Muscle of leg (tissue), 11 donors: ENCODE results near the gene DNAJB12. TPM values are rescaled to one million over a fixed set of nuclear protein-coding genes. Genes with fewer than 3 reads are reported as not detected.
A peak's percentile ranks its signal among the peaks of the same experiment; 100 is the strongest.
"Not testable (repeated sequence)": the region's sequence is repeated elsewhere in the genome, so short reads cannot be mapped to it uniquely, and the experiment has no call there.

Experiments
- DNase-seq: peaks from one replicate; pipeline ENCODE4 v3.0.0; 2013
- H3K27ac ChIP-seq: one replicate; pipeline ENCODE4 v1.5.1; 2013; ENCODE audit warnings: mild to moderate bottlenecking, low read length, control low read depth
- H3K27me3 ChIP-seq: one replicate; pipeline ENCODE4 v1.6.1; 2013; ENCODE audit warnings: low read length; ENCODE audit not compliant: control insufficient read depth, insufficient read depth
- H3K36me3 ChIP-seq: one replicate; pipeline ENCODE4 v1.6.1; 2013; ENCODE audit warnings: low read length; ENCODE audit not compliant: control insufficient read depth, insufficient read depth
- H3K4me1 ChIP-seq: one replicate; pipeline ENCODE4 v1.6.1; 2013; ENCODE audit warnings: low read length; ENCODE audit not compliant: control insufficient read depth, insufficient read depth
- H3K4me3 ChIP-seq: one replicate; pipeline ENCODE4 v1.5.1; 2013; ENCODE audit warnings: low read length, control low read depth
- H3K9me3 ChIP-seq: replicated peaks from 2 replicates; pipeline ENCODE4 v1.6.1; 2013; ENCODE audit warnings: low read depth, low read length; ENCODE audit not compliant: control insufficient read depth
- WGBS: methylation state at CpG from one replicate; pipeline ENCODE4 v1.1.5; 2013; ENCODE audit warnings: missing lambda C conversion rate; ENCODE audit not compliant: insufficient coverage; 5-methylcytosine and 5-hydroxymethylcytosine counted together
- polyA plus RNA-seq, 8 donors: library from polyadenylated mRNA; unstranded; fragments of 120-200 nt; gene quantifications; one replicate each; pipeline versions ENCODE4 v1.2.1 to v1.2.3, GENCODE V29; 2013; ENCODE audit warnings: inconsistent platforms in 1 of 8, low replicate concordance in 1 of 8; ENCODE audit not compliant: insufficient read length in 8 of 8, insufficient read depth in 1 of 8
- total RNA-seq: library from RNA; stranded (reverse); fragments of 120-200 nt; gene quantifications from one replicate; pipeline ENCODE4 v1.2.4, GENCODE V29; 2013

DNAJB12 gene
- total and polyA plus RNA-seq, 9 donors, result 19.6 to 25.1 (median 22.8) TPM

GRCh38 chr10:72356115-72356514, 1.4 kb upstream of the DNAJB12 start:
- peaks cover 19% of the 10 kb centered on the region for H3K36me3 ChIP-seq
- WGBS, result 93% methylated on average over 4 of the region's 6 CpGs
- H3K4me1 ChIP-seq, result peaks cover 15% of the 10 kb centered on the region
- H3K9me3 ChIP-seq, result no peaks in the 10 kb centered on the region
- H3K27ac ChIP-seq, result no peak overlapping the region
- H3K4me3 ChIP-seq, result no peak overlapping the region
- no peak for DNase-seq
- H3K27me3 ChIP-seq, result no peaks in the 10 kb centered on the region

GRCh38 chr10:72355214-72355555, 466 bp upstream of the DNAJB12 start:
- 43% methylated on average over 3 of the region's 7 CpGs for WGBS
- H3K27ac ChIP-seq, result peak overlapping the region; percentile 100
- no peaks in the 10 kb centered on the region for H3K27me3 ChIP-seq
- peaks cover 28% of the 10 kb centered on the region for H3K36me3 ChIP-seq
- peak overlapping the region; percentile 87 for H3K4me3 ChIP-seq
- no peaks in the 10 kb centered on the region for H3K9me3 ChIP-seq
- peaks cover 15% of the 10 kb centered on the region for H3K4me1 ChIP-seq
- no peak for DNase-seq

GRCh38 chr10:72353965-72354355, 759 bp downstream of the DNAJB12 start:
- peak overlapping the region; percentile 87 for H3K4me3 ChIP-seq
- DNase-seq, result no peak
- H3K27me3 ChIP-seq, result no peaks in the 10 kb centered on the region
- WGBS, result 0% methylated on average over 8 of the region's 23 CpGs
- H3K27ac ChIP-seq, result peak overlapping the region; percentile 100
- no peaks in the 10 kb centered on the region for H3K9me3 ChIP-seq
- H3K4me1 ChIP-seq, result peaks cover 15% of the 10 kb centered on the region
- peaks cover 39% of the 10 kb centered on the region for H3K36me3 ChIP-seq

- Histone ChIP-seq H3K36me3 (peaks cover 45% of the 10 kb centered on the region), H3K27ac (peak overlapping the region; percentile 100), H3K4me1 (peaks cover 15% of the 10 kb centered on the region), H3K9me3 (no peaks in the 10 kb centered on the region), H3K4me3 (peak overlapping the region; percentile 87), H3K27me3 (no peaks in the 10 kb centered on the region)
- DNase-seq, result no peak
- 35% methylated on average over 4 of the region's 18 CpGs for WGBS
Observed at GRCh38 chr10:72353028-72353964, 1.4 kb downstream of the DNAJB12 start.

GRCh38 chr10:72351479-72351878, 3.2 kb downstream of the DNAJB12 start:
- Histone ChIP-seq H3K36me3 (peaks cover 51% of the 10 kb centered on the region), H3K4me3 (no peak overlapping the region), H3K9me3 (no peaks in the 10 kb centered on the region), H3K27me3 (no peaks in the 10 kb centered on the region), H3K27ac (no peak overlapping the region), H3K4me1 (peaks cover 15% of the 10 kb centered on the region)
- WGBS, result 92% methylated on average over 6 of the region's 6 CpGs
- DNase-seq, result no peak

- peaks cover 15% of the 10 kb centered on the region for H3K4me1 ChIP-seq
- H3K9me3 ChIP-seq, result no peaks in the 10 kb centered on the region
- WGBS, result no CpG with 5 or more reads among the region's 2 CpGs
- no peak overlapping the region for H3K4me3 ChIP-seq
- DNase-seq, result no peak
- H3K36me3 ChIP-seq, result peaks cover 58% of the 10 kb centered on the region
- H3K27me3 ChIP-seq, result no peaks in the 10 kb centered on the region
- no peak overlapping the region for H3K27ac ChIP-seq
Observed at GRCh38 chr10:72349438-72349837, 5.3 kb downstream of the DNAJB12 start.

GRCh38 chr10:72348282-72348681, 6.4 kb downstream of the DNAJB12 start:
- no peak for DNase-seq
- no peaks in the 10 kb centered on the region for H3K9me3 ChIP-seq
- H3K27ac ChIP-seq, result no peak overlapping the region
- no peak overlapping the region for H3K4me3 ChIP-seq
- H3K27me3 ChIP-seq, result no peaks in the 10 kb centered on the region
- peaks cover 69% of the 10 kb centered on the region for H3K36me3 ChIP-seq
- WGBS, result 85% methylated on average over 5 of the region's 7 CpGs
- peaks cover 8% of the 10 kb centered on the region for H3K4me1 ChIP-seq

- not testable (repeated sequence) for H3K27ac ChIP-seq, H3K27me3 ChIP-seq
- WGBS, result 100% methylated on average over 4 of the region's 7 CpGs
Observed at GRCh38 chr10:72346117-72346516, 8.6 kb downstream of the DNAJB12 start.

GRCh38 chr10:72344932-72345331, 9.8 kb downstream of the DNAJB12 start:
- Histone ChIP-seq H3K36me3 (peaks cover 66% of the 10 kb centered on the region), H3K4me1 (peaks cover 3% of the 10 kb centered on the region), H3K27me3 (no peaks in the 10 kb centered on the region), H3K4me3 (no peak overlapping the region), H3K9me3 (no peaks in the 10 kb centered on the region), H3K27ac (no peak overlapping the region)
- WGBS, result 92% methylated on average over 2 of the region's 11 CpGs
- no peak for DNase-seq

More at GRCh38 chr10:72346117-72346516, 8.6 kb downstream of the DNAJB12 start:
- not testable (repeated sequence) for H3K4me1 ChIP-seq, H3K9me3 ChIP-seq, H3K4me3 ChIP-seq, DNase-seq
- peaks cover 70% of the 10 kb centered on the region for H3K36me3 ChIP-seq

GRCh38 chr10:72342911-72343310, 11.8 kb downstream of the DNAJB12 start:
- H3K36me3 ChIP-seq, result peaks cover 59% of the 10 kb centered on the region
- no peak overlapping the region for H3K4me3 ChIP-seq
- 77% methylated on average over 3 of the region's 5 CpGs for WGBS
- peaks cover 3% of the 10 kb centered on the region for H3K4me1 ChIP-seq
- H3K9me3 ChIP-seq, result no peaks in the 10 kb centered on the region
- H3K27ac ChIP-seq, result no peak overlapping the region
- no peaks in the 10 kb centered on the region for H3K27me3 ChIP-seq
- DNase-seq, result no peak
